GM12878 (cell line): ENCODE measurements around the gene FETUB. TPM values are rescaled to one million over a fixed set of nuclear protein-coding genes. Genes with fewer than 3 reads are reported as not detected.

Experiments
- MTA2 ChIP-seq: fragments of 450-650 bp; IDR thresholded peaks from 2 replicates; pipeline ENCODE4 v1.6.1; 2016; ENCODE audit warnings: low read depth, mild to moderate bottlenecking, moderate library complexity
- PKNOX1 ChIP-seq: fragments of 450-650 bp; IDR thresholded peaks from 2 replicates; pipeline ENCODE4 v1.6.1; 2016; ENCODE audit warnings: mild to moderate bottlenecking
- PRDM15 ChIP-seq: fragments of 450-650 bp; formaldehyde crosslinking; IDR thresholded peaks from 2 replicates; pipeline ENCODE4 v1.4.0; 2020; ENCODE audit warnings: mild to moderate bottlenecking, moderate library complexity
- RFX5 ChIP-seq: IDR thresholded peaks from 2 replicates; pipeline ENCODE4 v1.6.1; 2011; ENCODE audit warnings: low read depth, low read length, improper control_type of control experiment
- SMAD1 ChIP-seq: fragments of 450-650 bp; IDR thresholded peaks from 2 replicates; pipeline ENCODE4 v1.6.1; 2018; ENCODE audit warnings: mild to moderate bottlenecking, low read depth; ENCODE audit not compliant: partially characterized antibody
- SPI1 ChIP-seq: IDR thresholded peaks from 2 replicates; pipeline ENCODE4 v1.6.1; 2011; ENCODE audit warnings: low read depth, mild to moderate bottlenecking, low read length, moderate library complexity, borderline replicate concordance; ENCODE audit not compliant: insufficient read depth
- YY1 ChIP-seq: IDR thresholded peaks from 2 replicates; pipeline ENCODE4 v1.6.1; 2011; ENCODE audit warnings: low read depth, mild to moderate bottlenecking, low read length
- polyA plus RNA-seq, 11 experiments: library from polyadenylated mRNA; depleted of rRNA in 4 of 11; unstranded in 6 of 11; stranded (reverse) in 5 of 11; fragments of >200 nt; fragmentation: Nextera tagmentation in 4 of 11; fragmentation: Illumina TruSeq in 1 of 11; extraction: Ambion mirVana in 4 of 11; extraction: Trizol in 1 of 11; gene quantifications; 1 replicate in 1 of 11; 2 replicates in 10 of 11; pipeline versions ENCODE4 v1.2.1 to v1.2.3, GENCODE V29; 2011 to 2016; ENCODE audit warnings: inconsistent platforms in 2 of 11, missing spikeins in 2 of 11, low read depth in 1 of 11
- total RNA-seq, 4 experiments: library from RNA; depleted of rRNA in 3 of 4; stranded (reverse); fragments of >200 nt in 3 of 4; fragmentation: Illumina TruSeq in 1 of 4; extraction: Trizol in 1 of 4; gene quantifications; 2 replicates each; pipeline versions ENCODE4 v1.2.1 to v1.2.3, GENCODE V29; 2013 to 2021

FETUB gene
- total and polyA plus RNA-seq, 10 of the 15 experiments (the other 5 are each of a cell fraction or from before 2014, with no cell fraction given), result not detected

- TF ChIP-seq PKNOX1 (peak; percentile 45), SPI1 (peak; percentile 12; the same call in 1 of the 2 replicates), PRDM15 (CRISPR knock-in tag) (no peak), MTA2 (no peak), SMAD1 (no peak), RFX5 (no peak), YY1 (peak; percentile 67; the same call in 1 of the 2 replicates)
These were observed 25.4 kb upstream of the FETUB start (continued) for GRCh38 chr3:186614597-186615483.
